Measurements from ENCODE around the gene GET3. TPM values are rescaled to one million over a fixed set of nuclear protein-coding genes. Genes with fewer than 3 reads are reported as not detected.

GET3 gene
- total RNA-seq, 1 donor from 2014 or later, result 86.6 TPM

DNA sequence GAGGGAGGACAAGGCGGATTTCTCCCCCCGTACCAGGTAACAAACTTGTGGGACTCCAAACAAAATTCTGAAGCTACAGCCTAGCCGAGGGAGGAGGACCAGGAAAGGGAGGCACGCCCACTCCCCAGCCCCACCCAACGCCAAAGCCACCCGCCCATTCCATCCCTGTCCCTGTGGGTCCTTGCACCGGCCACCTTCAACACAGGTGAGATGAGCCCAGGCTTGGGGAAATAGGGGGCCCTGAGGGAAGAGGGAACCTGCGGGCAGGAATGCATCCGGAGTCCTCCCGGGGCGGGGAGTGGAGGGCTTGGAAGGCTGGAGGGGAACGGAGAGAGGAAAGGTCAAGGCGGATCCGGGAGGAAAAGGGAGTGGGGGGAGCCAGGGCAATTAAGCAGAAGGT lies 14.3 kb downstream of the GET3 start, which contains the start of gene BEST2:
TSS of gene BEST2 (plus strand) at position 157 of the 400 bp plus-strand sequence. CDS start 802 bp downstream, outside the sequence.
- no peak within 1 kb of the TSS for H3K4me3 ChIP-seq (ENCODE audit: low read depth, low read length)
- TF ChIP-seq, protein P1, sequence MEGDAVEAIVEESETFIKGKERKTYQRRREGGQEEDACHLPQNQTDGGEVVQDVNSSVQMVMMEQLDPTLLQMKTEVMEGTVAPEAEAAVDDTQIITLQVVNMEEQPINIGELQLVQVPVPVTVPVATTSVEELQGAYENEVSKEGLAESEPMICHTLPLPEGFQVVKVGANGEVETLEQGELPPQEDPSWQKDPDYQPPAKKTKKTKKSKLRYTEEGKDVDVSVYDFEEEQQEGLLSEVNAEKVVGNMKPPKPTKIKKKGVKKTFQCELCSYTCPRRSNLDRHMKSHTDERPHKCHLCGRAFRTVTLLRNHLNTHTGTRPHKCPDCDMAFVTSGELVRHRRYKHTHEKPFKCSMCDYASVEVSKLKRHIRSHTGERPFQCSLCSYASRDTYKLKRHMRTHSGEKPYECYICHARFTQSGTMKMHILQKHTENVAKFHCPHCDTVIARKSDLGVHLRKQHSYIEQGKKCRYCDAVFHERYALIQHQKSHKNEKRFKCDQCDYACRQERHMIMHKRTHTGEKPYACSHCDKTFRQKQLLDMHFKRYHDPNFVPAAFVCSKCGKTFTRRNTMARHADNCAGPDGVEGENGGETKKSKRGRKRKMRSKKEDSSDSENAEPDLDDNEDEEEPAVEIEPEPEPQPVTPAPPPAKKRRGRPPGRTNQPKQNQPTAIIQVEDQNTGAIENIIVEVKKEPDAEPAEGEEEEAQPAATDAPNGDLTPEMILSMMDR (conservative IDR thresholded peaks at IDR 0.05; ENCODE audit: low read depth, low read length), result no peak

DNA sequence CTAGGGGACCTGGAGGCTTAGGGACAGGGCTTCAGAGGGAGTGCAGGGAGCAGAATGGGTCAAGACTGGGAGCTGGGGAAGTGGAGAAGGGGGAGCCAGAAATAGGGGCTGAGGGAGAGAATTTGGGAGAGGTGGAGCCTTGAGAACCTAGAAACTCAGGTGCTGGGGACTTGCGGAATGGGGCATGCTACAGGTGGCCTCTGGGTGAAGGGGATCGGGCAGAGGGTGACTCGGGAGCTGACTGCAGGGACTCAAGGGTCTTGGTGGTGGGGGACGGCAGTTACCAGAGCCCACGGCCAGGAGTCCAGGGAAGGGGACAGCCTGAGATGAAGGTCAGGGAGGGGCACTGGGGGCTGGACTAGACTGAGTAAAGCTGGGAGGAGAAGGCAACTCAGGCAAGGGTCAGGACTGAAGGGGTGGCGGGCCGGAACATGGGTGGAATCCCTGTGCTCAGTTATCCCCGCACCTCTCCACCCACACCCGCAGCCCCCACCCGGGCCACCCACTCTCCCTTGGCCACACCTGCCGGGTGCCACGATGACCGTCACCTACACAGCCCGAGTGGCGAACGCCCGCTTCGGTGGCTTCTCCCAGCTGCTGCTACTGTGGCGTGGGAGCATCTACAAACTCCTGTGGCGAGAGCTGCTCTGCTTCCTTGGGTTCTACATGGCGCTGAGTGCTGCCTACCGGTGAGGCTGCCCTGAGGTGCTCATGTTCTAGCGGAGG lies 14.9 kb downstream of the GET3 start:
- no peak for DNase-seq (ENCODE audit: low read depth)
- no peak overlapping the region for H3K4me3 ChIP-seq (ENCODE audit: low read depth, low read length)
- TF ChIP-seq, protein P1 (conservative IDR thresholded peaks at IDR 0.05; ENCODE audit: low read depth, low read length), result no peak

More for the DNA sequence above, 14.3 kb downstream of the GET3 start, which contains the start of gene BEST2:
- DNase-seq (ENCODE audit: low read depth), result no peak

DNA sequence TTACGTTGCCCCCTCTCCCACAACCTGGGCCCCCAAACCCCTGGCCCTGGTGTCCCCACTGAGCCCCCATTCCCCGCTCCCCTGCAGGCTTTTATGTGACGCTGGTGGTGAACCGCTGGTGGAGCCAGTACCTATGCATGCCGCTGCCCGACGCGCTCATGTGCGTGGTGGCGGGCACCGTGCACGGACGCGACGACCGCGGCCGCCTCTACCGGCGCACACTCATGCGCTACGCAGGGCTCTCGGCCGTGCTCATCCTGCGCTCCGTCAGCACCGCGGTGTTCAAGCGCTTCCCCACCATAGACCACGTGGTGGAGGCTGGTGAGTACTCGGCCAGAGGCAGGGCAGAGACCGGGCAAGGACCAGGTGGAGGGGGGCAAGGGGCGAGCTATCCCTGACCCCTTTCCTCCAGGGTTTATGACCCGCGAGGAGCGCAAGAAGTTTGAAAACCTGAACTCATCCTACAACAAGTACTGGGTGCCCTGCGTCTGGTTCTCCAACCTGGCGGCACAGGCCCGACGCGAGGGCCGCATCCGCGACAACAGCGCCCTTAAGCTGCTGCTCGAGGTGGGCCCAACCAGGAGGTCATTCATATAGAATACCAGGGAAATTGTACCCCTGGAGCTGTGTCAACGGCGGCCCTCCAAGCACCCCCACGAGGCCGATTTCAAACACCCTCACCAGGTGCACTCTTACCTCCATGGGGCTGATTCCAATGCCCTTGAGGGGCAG lies 17.3 kb downstream of the GET3 start:
- TF ChIP-seq, protein P1 (conservative IDR thresholded peaks at IDR 0.05; ENCODE audit: low read depth, low read length), result no peak
- no peak overlapping the region for H3K4me3 ChIP-seq (ENCODE audit: low read depth, low read length)
- DNase-seq (ENCODE audit: low read depth), result no peak

DNA sequence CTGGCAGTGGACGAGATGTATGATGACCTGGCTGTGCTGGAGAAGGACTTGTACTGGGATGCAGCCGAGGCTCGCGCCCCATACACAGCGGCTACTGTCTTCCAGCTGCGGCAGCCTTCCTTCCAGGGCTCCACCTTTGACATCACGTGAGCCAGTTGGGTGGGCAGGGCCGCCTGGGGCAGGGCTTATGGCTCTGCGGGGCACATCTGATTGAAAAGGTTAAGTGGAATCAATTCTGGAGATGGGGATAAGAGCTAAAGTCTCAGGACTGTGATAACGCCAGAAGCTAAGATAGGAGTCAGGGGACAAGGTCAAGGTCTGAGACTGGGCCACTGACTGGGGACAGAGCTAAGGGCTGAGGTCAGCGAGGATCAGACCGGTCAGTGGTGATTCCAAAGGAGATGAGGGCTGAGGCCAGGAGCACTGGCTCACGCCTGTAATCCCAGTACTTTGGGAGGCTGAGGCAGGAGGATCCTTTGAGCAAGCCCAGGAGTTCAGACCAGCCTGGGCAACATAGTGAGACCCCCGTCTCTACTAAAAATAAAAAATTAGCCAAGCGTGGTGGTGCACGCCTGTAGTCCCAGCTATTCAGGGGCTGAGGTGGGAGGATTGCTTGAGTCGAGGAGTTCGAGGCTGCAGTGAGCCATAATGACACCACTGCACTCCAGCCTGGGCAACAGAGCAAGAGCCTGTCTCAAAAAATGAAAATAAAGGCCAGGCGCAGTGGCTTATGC lies 19.0 kb downstream of the GET3 start:
- TF ChIP-seq, protein P1 (conservative IDR thresholded peaks at IDR 0.05; ENCODE audit: low read depth, low read length), result no peak
- H3K4me3 ChIP-seq (ENCODE audit: low read depth, low read length), result no peak overlapping the region
- DNase-seq (ENCODE audit: low read depth), result no peak

DNA sequence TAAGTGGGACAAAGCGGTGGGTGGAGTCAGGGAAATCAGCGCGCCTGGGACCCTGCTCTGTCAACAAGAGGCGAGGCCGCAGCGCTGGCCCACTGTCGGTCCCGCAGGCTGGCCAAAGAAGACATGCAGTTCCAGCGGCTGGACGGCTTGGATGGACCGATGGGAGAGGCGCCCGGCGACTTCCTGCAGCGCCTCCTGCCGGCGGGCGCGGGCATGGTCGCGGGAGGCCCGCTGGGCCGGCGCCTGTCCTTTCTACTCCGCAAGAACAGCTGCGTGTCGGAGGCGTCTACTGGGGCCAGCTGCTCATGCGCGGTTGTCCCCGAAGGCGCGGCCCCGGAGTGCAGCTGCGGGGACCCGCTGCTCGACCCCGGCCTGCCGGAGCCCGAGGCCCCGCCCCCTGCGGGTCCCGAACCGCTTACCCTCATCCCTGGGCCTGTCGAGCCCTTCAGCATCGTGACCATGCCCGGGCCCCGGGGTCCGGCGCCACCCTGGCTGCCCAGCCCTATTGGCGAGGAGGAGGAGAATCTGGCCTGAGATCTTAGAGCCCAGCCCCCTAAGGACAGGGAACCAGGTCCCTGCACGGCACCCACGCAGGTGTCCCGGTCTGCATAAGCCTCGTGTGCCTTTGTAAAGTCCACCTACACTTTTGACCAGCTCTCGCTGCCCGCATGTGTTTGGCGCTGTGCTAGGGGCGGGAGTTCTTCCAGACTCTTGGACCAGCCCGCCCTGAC lies 20.4 kb downstream of the GET3 start:
- peak overlapping the region; percentile 49 for H3K4me3 ChIP-seq (ENCODE audit: low read depth, low read length)
- TF ChIP-seq, protein P1 (conservative IDR thresholded peaks at IDR 0.05; ENCODE audit: low read depth, low read length), result peak; percentile 84
- no peak for DNase-seq (ENCODE audit: low read depth)

DNA sequence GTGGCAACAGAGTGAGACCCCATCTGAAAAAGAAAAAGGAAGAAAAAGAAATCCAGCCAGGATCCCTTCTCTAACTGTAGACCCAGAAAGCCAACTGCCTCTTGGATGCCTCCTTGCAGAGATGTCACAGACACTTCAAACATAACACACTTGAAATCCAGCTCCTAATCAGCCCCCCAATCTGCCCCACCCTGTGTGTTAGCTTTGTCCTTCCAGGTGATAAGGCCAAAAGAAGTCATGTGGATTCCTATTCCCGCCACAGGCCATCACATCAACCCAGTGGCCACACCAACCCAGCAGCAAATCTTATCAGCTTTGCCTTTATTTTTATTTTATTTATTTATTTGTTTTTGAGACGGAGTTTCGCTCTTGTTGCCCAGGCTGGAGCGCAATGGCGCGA lies 22.4 kb downstream of the GET3 start:
- TF ChIP-seq, protein P1 (conservative IDR thresholded peaks at IDR 0.05; ENCODE audit: low read depth, low read length), result no peak
- DNase-seq (ENCODE audit: low read depth), result no peak
- H3K4me3 ChIP-seq (ENCODE audit: low read depth, low read length), result no peak overlapping the region

Data from epithelial cell of proximal tubule (primary cell).